ENCODE data around the gene ANKRD13D.

DNA sequence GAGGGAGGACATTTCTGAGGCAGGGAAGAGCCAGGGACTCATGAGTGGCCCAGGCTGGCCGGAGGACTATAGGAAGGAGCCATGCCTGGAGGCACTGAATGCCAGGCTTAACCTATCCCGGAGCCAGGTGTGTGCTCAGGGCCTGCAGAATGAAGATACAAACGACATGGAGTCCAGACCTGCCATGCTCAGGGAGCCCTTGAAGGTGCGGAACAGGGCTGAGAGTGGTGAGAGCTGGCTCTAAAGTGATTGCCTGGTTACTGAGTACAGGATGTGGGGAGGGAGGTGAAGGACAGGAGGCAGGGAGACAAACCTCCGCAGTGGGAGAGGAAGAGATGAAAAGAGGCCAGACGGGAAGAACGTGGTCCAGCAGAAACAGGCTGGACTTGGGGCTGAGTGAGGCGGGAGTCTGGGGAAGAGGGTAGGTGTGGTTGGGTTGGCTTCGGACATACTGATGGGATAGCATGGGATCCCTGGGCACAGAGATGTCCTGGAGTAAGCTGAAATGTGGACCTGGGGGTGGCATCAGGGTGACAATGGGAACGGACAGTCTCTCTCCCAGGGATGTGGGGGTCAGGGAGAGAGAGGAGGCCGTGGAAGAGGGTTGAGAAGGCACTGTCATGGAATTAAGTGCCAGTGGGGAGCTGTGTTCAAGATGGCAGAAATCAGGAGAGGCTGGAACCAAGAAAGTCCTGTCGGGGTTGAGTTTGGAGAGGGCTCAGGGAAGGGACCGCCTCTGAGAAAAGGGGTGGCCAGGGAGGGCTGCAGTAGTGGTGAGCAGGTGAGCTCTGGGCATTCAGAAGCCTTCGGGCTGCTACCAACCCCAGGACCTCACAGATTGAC, 1.5 kb upstream of the ANKRD13D start:
- TF ChIP-seq, protein P1, sequence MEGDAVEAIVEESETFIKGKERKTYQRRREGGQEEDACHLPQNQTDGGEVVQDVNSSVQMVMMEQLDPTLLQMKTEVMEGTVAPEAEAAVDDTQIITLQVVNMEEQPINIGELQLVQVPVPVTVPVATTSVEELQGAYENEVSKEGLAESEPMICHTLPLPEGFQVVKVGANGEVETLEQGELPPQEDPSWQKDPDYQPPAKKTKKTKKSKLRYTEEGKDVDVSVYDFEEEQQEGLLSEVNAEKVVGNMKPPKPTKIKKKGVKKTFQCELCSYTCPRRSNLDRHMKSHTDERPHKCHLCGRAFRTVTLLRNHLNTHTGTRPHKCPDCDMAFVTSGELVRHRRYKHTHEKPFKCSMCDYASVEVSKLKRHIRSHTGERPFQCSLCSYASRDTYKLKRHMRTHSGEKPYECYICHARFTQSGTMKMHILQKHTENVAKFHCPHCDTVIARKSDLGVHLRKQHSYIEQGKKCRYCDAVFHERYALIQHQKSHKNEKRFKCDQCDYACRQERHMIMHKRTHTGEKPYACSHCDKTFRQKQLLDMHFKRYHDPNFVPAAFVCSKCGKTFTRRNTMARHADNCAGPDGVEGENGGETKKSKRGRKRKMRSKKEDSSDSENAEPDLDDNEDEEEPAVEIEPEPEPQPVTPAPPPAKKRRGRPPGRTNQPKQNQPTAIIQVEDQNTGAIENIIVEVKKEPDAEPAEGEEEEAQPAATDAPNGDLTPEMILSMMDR (IDR thresholded peaks at IDR 0.05): no peak
- TF ChIP-seq ZFX (IDR thresholded peaks at IDR 0.05; ENCODE audit: borderline replicate concordance): no peak
